GM19043 (cell line): Measurements from ENCODE around the gene TTLL1.
"Not testable (repeated sequence)": the region's sequence is repeated elsewhere in the genome, so short reads cannot be mapped to it uniquely, and the experiment has no call there.

ENCODE experiments used
- ATAC-seq: cut with Tn5 transposase; IDR thresholded peaks from one replicate; pipeline ENCODE4 v1.9.1; 2021; ENCODE audit warnings: low read depth; ENCODE audit not compliant: unreplicated experiment

The TTLL1 gene

GRCh38 chr22:43079742-43080141 is 9.4 kb downstream of the TTLL1 start:
- no peak for ATAC-seq

DNA sequence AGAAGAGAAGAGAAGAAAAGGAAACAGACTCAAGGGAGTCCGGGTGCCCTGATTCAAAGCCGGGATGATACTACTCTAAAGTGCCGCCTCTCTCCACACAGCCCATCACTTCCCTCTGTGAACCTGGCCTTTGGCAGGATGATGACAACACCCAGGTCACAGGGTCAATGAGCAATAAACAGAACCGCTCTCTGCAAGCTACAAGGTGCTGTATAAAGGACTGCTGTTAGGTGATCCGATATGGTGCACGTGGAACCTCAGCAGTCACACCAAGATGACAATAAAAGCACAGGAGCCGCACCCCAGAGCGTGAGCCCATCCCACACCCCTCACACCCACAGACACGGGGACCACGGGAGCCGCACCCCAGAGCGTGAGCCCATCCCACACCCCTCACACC is 10.7 kb downstream of the TTLL1 start:
- no peak for ATAC-seq

- ATAC-seq, result no peak
These were observed 11.9 kb downstream of the TTLL1 start for GRCh38 chr22:43077121-43077877.

GRCh38 chr22:43066844-43067385 is 22.3 kb downstream of the TTLL1 start:
- ATAC-seq, result no peak

DNA sequence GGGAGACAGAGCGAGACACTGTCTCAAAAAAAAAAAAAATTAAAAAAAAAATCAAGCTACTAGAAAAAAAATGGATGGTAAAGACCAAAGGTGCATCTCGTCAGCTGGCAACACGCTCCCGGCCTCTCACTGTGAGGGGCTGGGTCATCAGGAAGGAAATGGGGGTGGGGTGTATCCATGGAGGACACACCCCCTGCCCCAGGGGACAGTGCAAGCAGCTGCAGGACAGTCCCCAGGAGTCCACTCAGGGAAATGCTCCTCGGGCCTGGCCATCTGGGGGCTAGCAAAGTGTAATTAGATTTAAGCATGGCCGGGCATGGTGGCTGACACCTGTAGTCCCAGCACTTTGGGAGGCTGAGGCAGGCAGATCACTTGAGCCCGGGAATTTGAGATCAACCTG is 23.1 kb downstream of the TTLL1 start:
- no peak for ATAC-seq

- ATAC-seq, result no peak
These were observed 29.0 kb downstream of the TTLL1 start for GRCh38 chr22:43060183-43060582.

DNA sequence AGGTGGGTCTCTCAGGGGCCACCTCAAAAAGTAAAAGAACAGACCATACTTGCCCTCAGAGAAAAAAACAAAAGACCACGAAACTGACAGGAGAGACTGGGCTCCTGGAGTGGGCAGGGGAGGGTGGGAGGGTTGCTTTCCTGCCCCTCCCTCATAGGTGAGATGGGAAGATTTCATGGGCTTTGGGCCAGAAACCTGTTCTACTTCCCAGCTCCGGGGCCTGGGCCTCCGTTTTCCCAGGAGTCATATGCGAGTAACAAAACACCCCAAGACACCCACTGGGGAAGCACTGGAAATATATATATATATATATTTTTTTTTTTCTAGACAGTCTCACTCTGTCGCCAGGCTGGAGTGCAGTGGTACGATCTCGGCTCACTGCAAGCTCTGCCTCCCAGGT is 31.6 kb downstream of the TTLL1 start:
- ATAC-seq, result no peak

DNA sequence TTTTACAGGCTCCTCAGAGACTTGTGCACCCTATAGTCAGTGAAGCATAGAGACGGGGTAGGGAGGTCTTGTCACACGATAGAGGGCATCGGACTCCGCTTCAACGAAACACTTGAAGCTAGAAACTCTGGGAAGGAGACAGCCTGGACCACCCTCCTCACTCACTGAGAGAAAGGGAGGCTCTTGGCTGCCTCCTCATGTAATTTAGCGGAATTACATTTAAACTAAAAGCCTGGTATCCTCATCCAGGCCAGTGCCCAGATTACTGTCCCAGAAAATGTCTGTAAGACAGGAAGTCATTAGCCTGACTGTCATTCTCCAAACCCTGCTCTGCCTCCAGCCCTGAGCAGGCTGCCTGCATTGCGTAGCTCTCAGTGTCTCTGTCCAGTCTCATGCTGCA is 36.0 kb downstream of the TTLL1 start:
- no peak for ATAC-seq

DNA sequence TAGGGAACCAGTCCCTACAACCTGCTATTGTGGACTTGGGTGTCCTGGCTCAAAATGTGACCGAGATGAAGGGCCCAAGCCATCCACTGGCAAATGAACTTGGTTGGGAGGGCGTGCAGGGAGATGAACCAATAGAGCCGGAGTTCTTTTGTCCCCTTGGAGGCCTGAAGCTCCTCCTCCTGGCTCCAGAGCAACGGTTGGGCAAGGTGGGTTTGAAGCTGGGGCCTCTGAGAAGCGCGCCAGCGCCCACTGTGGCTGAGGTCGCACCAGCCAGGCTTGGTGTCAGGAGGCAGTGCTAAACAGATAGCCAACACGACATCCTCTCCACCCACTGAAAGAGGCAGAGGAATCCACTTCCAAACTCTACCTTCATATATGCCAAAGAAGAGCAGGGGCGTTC is 38.2 kb downstream of the TTLL1 start:
- no peak for ATAC-seq

DNA sequence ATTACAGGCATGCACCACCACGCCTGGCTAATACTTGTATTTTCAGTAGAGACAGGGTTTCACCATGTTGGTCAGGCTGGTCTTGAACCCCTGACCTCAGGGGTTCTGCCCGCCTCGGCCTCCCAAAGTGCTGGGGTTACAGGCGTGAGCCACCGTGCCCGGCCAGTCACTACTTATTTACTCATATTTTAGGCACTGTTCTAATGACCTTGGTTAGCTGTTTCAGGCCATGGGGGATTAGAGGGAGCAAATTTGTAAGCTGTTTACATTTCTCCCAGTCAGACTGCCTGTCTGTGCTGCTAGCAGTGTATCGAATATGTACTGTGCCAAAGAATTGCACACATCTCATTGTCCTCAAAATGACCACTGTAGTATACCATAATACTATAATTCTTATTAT is 41.6 kb downstream of the TTLL1 start:
- ATAC-seq, result no peak

DNA sequence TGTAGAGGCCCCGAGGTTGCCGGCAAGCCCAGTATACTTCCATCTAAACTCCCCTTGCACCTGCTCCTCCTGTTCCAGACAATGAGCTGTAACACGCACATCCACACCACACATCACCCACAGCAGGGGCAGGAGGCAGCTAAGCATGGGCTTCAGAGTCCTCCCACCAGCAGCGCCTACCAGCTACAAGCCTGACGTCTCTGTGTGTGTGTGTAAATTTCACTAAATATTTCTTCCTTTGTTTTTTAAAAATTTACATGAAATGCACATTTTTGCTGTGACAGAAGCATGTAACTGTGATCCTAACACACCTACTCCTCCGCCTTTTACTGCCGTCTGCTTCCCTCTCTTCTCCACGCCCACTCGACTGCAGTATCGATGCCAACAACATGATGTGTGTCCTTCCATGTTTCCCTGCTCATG is 44.9 kb downstream of the TTLL1 start:
- no peak for ATAC-seq

DNA sequence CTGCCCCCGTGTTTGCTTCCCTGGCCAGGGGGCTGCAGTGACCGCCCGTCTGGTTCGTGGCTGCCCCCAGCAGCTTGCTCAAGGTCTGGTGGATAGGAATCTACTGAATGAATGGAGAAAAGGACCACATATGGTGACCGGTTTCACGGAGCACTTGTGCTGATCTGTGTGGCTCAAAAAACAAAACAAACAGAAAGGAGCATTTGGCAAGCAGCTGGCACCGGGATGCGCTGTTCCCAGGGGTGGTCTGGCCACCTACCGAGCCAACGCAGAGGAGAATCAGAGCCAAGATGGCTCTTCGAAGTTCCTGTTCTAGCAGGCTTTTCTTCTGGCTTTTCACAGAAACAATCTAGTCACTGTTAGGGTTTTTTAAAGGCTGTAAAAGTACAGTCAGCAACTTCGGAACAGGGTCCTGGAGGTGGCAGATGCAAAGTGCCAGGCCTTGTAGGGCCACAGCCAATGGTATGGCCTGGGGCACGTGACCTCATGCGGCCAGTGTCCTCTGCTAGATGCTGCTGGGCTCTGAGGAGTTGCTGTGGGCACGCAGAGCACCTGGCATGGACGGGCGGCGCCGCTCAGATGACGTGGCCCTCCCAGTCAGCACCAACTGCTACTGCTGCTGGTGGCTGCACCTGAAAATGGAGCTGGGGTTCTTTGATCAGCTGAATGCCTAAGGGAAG is 47.0 kb downstream of the TTLL1 start:
- no peak for ATAC-seq

GRCh38 chr22:43039800-43040199 is 49.4 kb downstream of the TTLL1 start:
- ATAC-seq, result no peak

- no peak for ATAC-seq
These were observed 50.9 kb downstream of the TTLL1 start for GRCh38 chr22:43038325-43038724.

- no peak for ATAC-seq
These were observed 52.8 kb downstream of the TTLL1 start for GRCh38 chr22:43036282-43036829.

GRCh38 chr22:43035250-43035649 is 53.9 kb downstream of the TTLL1 start:
- ATAC-seq, result no peak

- no peak for ATAC-seq
These were observed 57.6 kb downstream of the TTLL1 start for GRCh38 chr22:43031617-43032016.

DNA sequence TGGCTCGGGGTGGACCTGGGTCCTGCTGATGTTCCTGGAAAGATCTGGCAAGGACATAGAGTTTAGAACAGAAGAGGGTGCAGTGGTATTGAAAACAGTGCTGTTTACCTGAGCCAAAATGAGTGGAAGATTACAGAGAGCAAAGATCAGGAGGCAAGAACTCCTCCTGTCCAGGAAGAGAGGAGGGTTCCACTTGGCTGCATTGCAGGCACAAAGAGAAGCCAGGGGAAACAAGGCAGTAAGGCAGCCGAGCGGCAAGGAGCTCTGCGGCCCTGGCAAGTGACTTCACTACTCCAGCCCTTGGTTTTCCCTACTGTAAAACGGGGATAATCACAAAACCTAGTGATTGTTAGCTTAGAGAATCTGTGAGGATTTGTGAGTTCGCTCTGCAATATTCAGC is 70.6 kb downstream of the TTLL1 start:
- no peak for ATAC-seq

- no peak for ATAC-seq
These were observed 71.4 kb downstream of the TTLL1 start for GRCh38 chr22:43017525-43018460.

- ATAC-seq, result not testable (repeated sequence)
These were observed 73.0 kb downstream of the TTLL1 start for GRCh38 chr22:43016150-43016549.

DNA sequence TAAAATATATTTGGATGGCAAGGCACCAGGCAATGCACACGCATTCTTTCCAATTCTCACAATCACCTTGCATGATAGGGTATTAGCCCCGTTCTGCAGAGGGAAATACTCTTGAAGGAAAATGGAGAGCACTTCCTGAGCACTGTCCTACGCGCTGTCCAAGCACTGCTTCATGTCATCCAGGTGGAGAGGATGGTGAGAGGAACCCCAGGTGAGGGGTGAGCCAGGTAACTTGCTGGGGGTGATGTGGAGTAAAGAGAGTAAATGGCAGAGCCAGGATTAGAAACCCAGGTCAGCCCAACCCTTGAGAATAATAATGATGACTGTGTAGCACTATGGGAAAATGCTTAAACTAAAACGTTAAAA is 73.5 kb downstream of the TTLL1 start:
- no peak for ATAC-seq
